Measurements from ENCODE around the gene NLGN2.

Gene NLGN2

GRCh38 chr17:7416323-7416722 lies 8.7 kb downstream of the NLGN2 start:
- no peak for DNase-seq (ENCODE audit: low read depth in 1 of 2, low spot score in 1 of 2)
- H3K27ac ChIP-seq (replicated peaks), result no peak overlapping the region
- H3K4me3 ChIP-seq (replicated peaks; ENCODE audit: insufficient read depth, low read length), result no peak overlapping the region
- TF ChIP-seq GABPA (IDR thresholded peaks at IDR 0.05; ENCODE audit: low read depth), result no peak
- no peak for TF ChIP-seq REST (IDR thresholded peaks at IDR 0.05; ENCODE audit: insufficient replicate concordance, low read depth)
- TF ChIP-seq POLR2AphosphoS5 (IDR thresholded peaks at IDR 0.05; ENCODE audit: low read depth), result no peak
- no peak for TF ChIP-seq SPI1 (IDR thresholded peaks at IDR 0.05; ENCODE audit: borderline replicate concordance, low read depth)
- TF ChIP-seq CTCF (IDR thresholded peaks at IDR 0.05; ENCODE audit: insufficient read depth, low read length), result no peak
- no peaks in the 10 kb centered on the region for H3K27me3 ChIP-seq (ENCODE audit: insufficient read depth, poor library complexity, severe bottlenecking)

GRCh38 chr17:7417056-7417655 lies 9.5 kb downstream of the NLGN2 start:
- H3K27me3 ChIP-seq (ENCODE audit: insufficient read depth, poor library complexity, severe bottlenecking), result no peaks in the 10 kb centered on the region
- TF ChIP-seq GABPA (IDR thresholded peaks at IDR 0.05; ENCODE audit: low read depth) (no peak), REST (IDR thresholded peaks at IDR 0.05; ENCODE audit: insufficient replicate concordance, low read depth) (no peak), SPI1 (IDR thresholded peaks at IDR 0.05; ENCODE audit: borderline replicate concordance, low read depth) (no peak), POLR2AphosphoS5 (IDR thresholded peaks at IDR 0.05; ENCODE audit: low read depth) (no peak), CTCF (IDR thresholded peaks at IDR 0.05; ENCODE audit: insufficient read depth, low read length) (no peak)
- H3K27ac ChIP-seq (replicated peaks), result no peak overlapping the region
- H3K4me3 ChIP-seq (replicated peaks; ENCODE audit: insufficient read depth, low read length), result no peak overlapping the region
- no peak for DNase-seq (ENCODE audit: low read depth in 1 of 2, low spot score in 1 of 2)

- TF ChIP-seq REST (IDR thresholded peaks at IDR 0.05; ENCODE audit: insufficient replicate concordance, low read depth) (no peak), POLR2AphosphoS5 (IDR thresholded peaks at IDR 0.05; ENCODE audit: low read depth) (no peak), GABPA (IDR thresholded peaks at IDR 0.05; ENCODE audit: low read depth) (no peak), SPI1 (IDR thresholded peaks at IDR 0.05; ENCODE audit: borderline replicate concordance, low read depth) (no peak), CTCF (IDR thresholded peaks at IDR 0.05; ENCODE audit: insufficient read depth, low read length) (no peak)
- Histone ChIP-seq H3K27me3 (ENCODE audit: insufficient read depth, poor library complexity, severe bottlenecking) (no peaks in the 10 kb centered on the region), H3K4me3 (replicated peaks; ENCODE audit: insufficient read depth, low read length) (no peak overlapping the region), H3K27ac (replicated peaks) (no peak overlapping the region)
- no peak for DNase-seq (ENCODE audit: low read depth in 1 of 2, low spot score in 1 of 2)
Observed at GRCh38 chr17:7418472-7419152, 11.0 kb downstream of the NLGN2 start.

Data from HL-60 (cell line).